OCI-LY3 (cell line): ENCODE measurements around the gene EDDM3A.

ENCODE experiments used
- H2AFZ ChIP-seq: fragments of 200-600, 300-600 bp; shearing (Covaris generic); 2 replicates; pipeline ENCODE4 v1.6.0; 2014; ENCODE audit warnings: antibody characterized with exemption, low read depth, low read length
- H3K27ac ChIP-seq: fragments of 200-600, 300-600 bp; sonication (generic); 2 replicates; pipeline ENCODE4 v1.5.1; 2014; ENCODE audit warnings: mild to moderate bottlenecking, low read length, moderate library complexity, mixed read lengths
- H3K27me3 ChIP-seq: fragments of 200-600, 300-600 bp; sonication (generic); 2 replicates; pipeline ENCODE4 v1.6.1; 2014; ENCODE audit warnings: low read depth, low read length, mixed read lengths
- H3K36me3 ChIP-seq: fragments of 200-600, 300-600 bp; sonication (generic); replicated peaks from 2 replicates; pipeline ENCODE3; 2014; ENCODE audit warnings: low read depth, low read length, mixed read lengths
- H3K4me1 ChIP-seq: fragments of 300-600, 200-600 bp; sonication (generic); 2 replicates; pipeline ENCODE4 v1.6.1; 2014; ENCODE audit warnings: low read length, mixed read lengths
- H3K4me2 ChIP-seq: fragments of 200-600, 300-600 bp; sonication (generic); 2 replicates; pipeline ENCODE4 v1.6.1; 2014; ENCODE audit warnings: low read length, mixed read lengths
- H3K4me3 ChIP-seq: fragments of 300-600, 200-600 bp; sonication (generic); 2 replicates; pipeline ENCODE4 v1.5.1; 2014; ENCODE audit warnings: antibody characterized with exemption, mild to moderate bottlenecking, low read length, moderate library complexity
- H3K79me2 ChIP-seq: fragments of 300-600, 200-600 bp; shearing (Covaris generic); 2 replicates; pipeline ENCODE4 v1.6.1; 2014; ENCODE audit warnings: mild to moderate bottlenecking, low read length, mixed read lengths
- H3K9ac ChIP-seq: fragments of 300-600, 200-600 bp; shearing (Covaris generic); 2 replicates; pipeline ENCODE4 v1.6.0; 2014; ENCODE audit warnings: mild to moderate bottlenecking, low read length, moderate library complexity
- H3K9me3 ChIP-seq: fragments of 200-600, 300-600 bp; shearing (Covaris generic); 2 replicates; pipeline ENCODE4 v1.6.1; 2014; ENCODE audit warnings: low read length, mixed read lengths; ENCODE audit not compliant: insufficient read depth
- H4K20me1 ChIP-seq: fragments of 200-600, 300-600 bp; sonication (generic); 2 replicates; pipeline ENCODE4 v1.6.1; 2016; ENCODE audit warnings: low read length, mixed read lengths; ENCODE audit not compliant: insufficient read depth
- EZH2phosphoT487 ChIP-seq: fragments of 200-600 bp; shearing (Covaris generic); IDR thresholded peaks from 2 replicates; pipeline ENCODE4 v1.6.1; 2018; ENCODE audit warnings: antibody characterized with exemption, mixed run types, low read depth
- TF ChIP-seq, protein P1 (sequence below): fragments of 200-600, 300-600 bp; sonication (generic); IDR thresholded peaks from 2 replicates; pipeline ENCODE4 v1.5.1; 2014; ENCODE audit warnings: antibody characterized with exemption, low read length, low read depth

Gene EDDM3A

GRCh38 chr14:20794644-20795369 lies 49.1 kb downstream of the EDDM3A start:
- Histone ChIP-seq H3K27me3 (no peaks in the 10 kb centered on the region), H3K4me2 (no peak overlapping the region), H3K4me1 (peaks cover 29% of the 10 kb centered on the region), H3K9me3 (no peaks in the 10 kb centered on the region), H3K27ac (no peak overlapping the region), H2AFZ (no peak overlapping the region), H4K20me1 (no peaks in the 10 kb centered on the region), H3K9ac (no peak overlapping the region), H3K4me3 (no peak overlapping the region), H3K79me2 (no peaks in the 10 kb centered on the region), H3K36me3 (no peaks in the 10 kb centered on the region)
- TF ChIP-seq, protein P1, sequence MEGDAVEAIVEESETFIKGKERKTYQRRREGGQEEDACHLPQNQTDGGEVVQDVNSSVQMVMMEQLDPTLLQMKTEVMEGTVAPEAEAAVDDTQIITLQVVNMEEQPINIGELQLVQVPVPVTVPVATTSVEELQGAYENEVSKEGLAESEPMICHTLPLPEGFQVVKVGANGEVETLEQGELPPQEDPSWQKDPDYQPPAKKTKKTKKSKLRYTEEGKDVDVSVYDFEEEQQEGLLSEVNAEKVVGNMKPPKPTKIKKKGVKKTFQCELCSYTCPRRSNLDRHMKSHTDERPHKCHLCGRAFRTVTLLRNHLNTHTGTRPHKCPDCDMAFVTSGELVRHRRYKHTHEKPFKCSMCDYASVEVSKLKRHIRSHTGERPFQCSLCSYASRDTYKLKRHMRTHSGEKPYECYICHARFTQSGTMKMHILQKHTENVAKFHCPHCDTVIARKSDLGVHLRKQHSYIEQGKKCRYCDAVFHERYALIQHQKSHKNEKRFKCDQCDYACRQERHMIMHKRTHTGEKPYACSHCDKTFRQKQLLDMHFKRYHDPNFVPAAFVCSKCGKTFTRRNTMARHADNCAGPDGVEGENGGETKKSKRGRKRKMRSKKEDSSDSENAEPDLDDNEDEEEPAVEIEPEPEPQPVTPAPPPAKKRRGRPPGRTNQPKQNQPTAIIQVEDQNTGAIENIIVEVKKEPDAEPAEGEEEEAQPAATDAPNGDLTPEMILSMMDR = no peak
- no peak for TF ChIP-seq EZH2phosphoT487

DNA sequence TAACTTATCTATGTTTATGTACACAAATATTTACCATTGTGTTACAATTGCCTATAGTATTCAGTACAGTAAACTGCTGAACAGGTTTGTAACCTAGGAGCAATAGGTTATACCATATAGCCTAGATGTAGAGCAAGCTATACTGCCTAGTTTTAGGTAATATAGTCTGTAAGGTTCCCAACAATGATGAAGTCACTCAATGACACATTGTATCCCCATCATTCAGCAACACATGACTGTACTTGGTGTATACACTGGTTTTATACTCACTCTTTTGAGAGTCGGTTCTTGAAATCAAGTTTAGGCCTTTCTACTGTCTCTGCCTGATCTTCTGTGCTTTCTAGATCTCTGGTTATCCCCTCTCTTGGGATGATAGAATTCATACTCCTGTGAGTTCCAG lies 51.5 kb downstream of the EDDM3A start:
- H3K79me2 ChIP-seq = no peaks in the 10 kb centered on the region
- no peak overlapping the region for H2AFZ ChIP-seq
- H3K27me3 ChIP-seq = 0 out of 2 replicates have a peak, but pooled peaks cover 4% of the 10 kb centered on the region
- H3K4me2 ChIP-seq = no peak overlapping the region
- no peak for TF ChIP-seq EZH2phosphoT487
- TF ChIP-seq, protein P1 = no peak
- no peak overlapping the region for H3K4me3 ChIP-seq
- H3K4me1 ChIP-seq = peaks cover 35% of the 10 kb centered on the region
- H3K27ac ChIP-seq = no peak overlapping the region
- H3K36me3 ChIP-seq = no peaks in the 10 kb centered on the region
- H3K9me3 ChIP-seq = no peaks in the 10 kb centered on the region
- no peak overlapping the region for H3K9ac ChIP-seq
- H4K20me1 ChIP-seq = no peaks in the 10 kb centered on the region
